Neural crest cell (in vitro differentiated cells): ENCODE measurements around the gene ST7L. TPM values are rescaled to one million over a fixed set of nuclear protein-coding genes. Genes with fewer than 3 reads are reported as not detected.

Experiments used
- DNase-seq: peaks from one replicate; pipeline ENCODE4 v3.0.0; 2021; ENCODE audit warnings: low read depth, mixed read lengths, low spot score
- H3K27ac Mint-ChIP-seq: one replicate; pipeline ENCODE4 v1.8.0; 2021; ENCODE audit warnings: mild to moderate bottlenecking, mixed read lengths; ENCODE audit not compliant: unreplicated experiment
- H3K27me3 Mint-ChIP-seq: 2 replicates; pipeline ENCODE4 v1.8.0; 2021; ENCODE audit warnings: low read depth, mild to moderate bottlenecking, mixed read lengths
- H3K36me3 Mint-ChIP-seq: 2 replicates; pipeline ENCODE4 v1.8.0; 2021; ENCODE audit warnings: low read depth, mild to moderate bottlenecking, mixed read lengths
- H3K4me1 Mint-ChIP-seq: 2 replicates; pipeline ENCODE4 v1.8.0; 2021; ENCODE audit warnings: mixed read lengths
- H3K4me3 Mint-ChIP-seq: one replicate; pipeline ENCODE4 v1.8.0; 2021; ENCODE audit warnings: mild to moderate bottlenecking, mixed read lengths
- H3K9me3 Mint-ChIP-seq: 2 replicates; pipeline ENCODE4 v1.8.0; 2021; ENCODE audit warnings: mixed read lengths
- CTCF ChIP-seq: fragments of 200-600 bp; sonication (generic); conservative IDR thresholded peaks from 2 replicates; pipeline ENCODE4 v1.5.0; 2021; ENCODE audit warnings: antibody characterized with exemption, mild to moderate bottlenecking
- long read RNA-seq: library from polyadenylated mRNA; unstranded; transcript quantifications from one replicate; pipeline ENCODE4 v2.0.0, GENCODE V29; 2020
- total RNA-seq: library from RNA; stranded (reverse); gene quantifications from 2 replicates; pipeline ENCODE4 v1.2.1, GENCODE V29; 2021

ST7L gene
- total RNA-seq = 20.4 and 24.8 TPM in 2 replicates
- long read RNA-seq, full-length matches to known transcripts = 5 of 18 reads
- long read RNA-seq, partial matches to known transcripts = 2 of 18 reads
- long read RNA-seq, other reads (novel, unspliced or antisense) = 11 of 18 reads

- TF ChIP-seq CTCF = no peak
- H3K9me3 Mint-ChIP-seq = no peaks in the 10 kb centered on the region
- H3K27ac Mint-ChIP-seq = peak within 1 kb of the TSS; percentile 99
- peak; percentile 59 for DNase-seq
- no peaks in the 10 kb centered on the region for H3K36me3 Mint-ChIP-seq
- H3K4me1 Mint-ChIP-seq = peaks cover 33% of the 10 kb centered on the region
- no peaks in the 10 kb centered on the region for H3K27me3 Mint-ChIP-seq
- peak within 1 kb of the TSS; percentile 99 for H3K4me3 Mint-ChIP-seq
These were observed at the start of gene ST7L for GRCh38 chr1:112618721-112619517. ST7L (minus strand) TSS chr1:112619141; CDS start chr1:112619113, 28 bp downstream.

GRCh38 chr1:112666946-112667345, 48.0 kb upstream of the ST7L start:
- Mint-ChIP-seq H3K27me3 (no peaks in the 10 kb centered on the region), H3K9me3 (no peaks in the 10 kb centered on the region), H3K36me3 (peaks cover 16% of the 10 kb centered on the region), H3K4me3 (no peak overlapping the region), H3K27ac (no peak overlapping the region), H3K4me1 (no peaks in the 10 kb centered on the region)
- no peak for TF ChIP-seq CTCF
- no peak for DNase-seq

DNA sequence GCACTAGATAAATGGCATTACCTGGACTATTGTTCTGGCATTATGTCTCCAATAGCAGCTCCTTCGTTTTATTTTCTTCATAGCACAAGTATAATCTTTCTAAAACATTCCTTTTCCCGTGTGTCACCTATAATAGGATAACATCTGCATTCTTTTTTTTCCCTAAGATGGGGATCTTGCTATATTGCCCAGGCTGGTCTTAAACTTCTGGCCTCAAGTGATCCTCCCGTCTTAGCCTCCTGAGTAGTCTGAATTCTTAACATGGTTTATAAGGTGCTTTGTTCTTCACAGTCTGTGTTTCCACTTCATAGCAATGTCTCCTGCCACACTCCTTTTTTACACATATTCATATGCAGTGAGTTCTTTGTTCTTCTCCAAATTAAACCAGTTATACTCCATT, 46.9 kb upstream of the ST7L start:
- Mint-ChIP-seq H3K4me1 (no peaks in the 10 kb centered on the region), H3K4me3 (no peak overlapping the region), H3K9me3 (no peaks in the 10 kb centered on the region), H3K27ac (no peak overlapping the region), H3K27me3 (no peaks in the 10 kb centered on the region), H3K36me3 (peaks cover 23% of the 10 kb centered on the region)
- TF ChIP-seq CTCF = no peak
- DNase-seq = no peak

DNA sequence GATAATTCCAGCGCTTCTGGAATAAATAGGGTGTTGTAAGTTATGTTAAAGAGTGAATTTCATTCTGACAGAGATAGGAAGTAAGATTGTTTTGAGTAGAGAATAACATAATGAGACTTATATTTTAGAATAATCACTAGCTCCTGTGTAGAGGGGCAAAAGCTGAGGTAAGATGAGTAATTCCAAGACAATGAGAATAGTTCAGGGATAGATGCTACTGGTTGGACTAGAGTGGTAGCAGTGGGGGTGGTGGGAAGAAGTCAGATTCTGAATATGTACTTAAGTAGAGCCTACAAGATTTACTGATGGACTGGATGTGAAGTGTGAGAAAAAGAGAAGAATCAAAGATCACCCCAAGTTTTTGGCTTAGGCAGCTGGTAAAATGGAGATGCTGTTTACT, 32.3 kb upstream of the ST7L start:
- DNase-seq = no peak
- TF ChIP-seq CTCF = no peak
- Mint-ChIP-seq H3K27ac (no peak overlapping the region), H3K9me3 (no peaks in the 10 kb centered on the region), H3K4me1 (no peaks in the 10 kb centered on the region), H3K27me3 (no peaks in the 10 kb centered on the region), H3K36me3 (peaks cover 19% of the 10 kb centered on the region), H3K4me3 (no peak overlapping the region)

- no peak for DNase-seq
- H3K36me3 Mint-ChIP-seq = peaks cover 26% of the 10 kb centered on the region
- TF ChIP-seq CTCF = no peak
- no peak overlapping the region for H3K4me3 Mint-ChIP-seq
- H3K4me1 Mint-ChIP-seq = peaks cover 4% of the 10 kb centered on the region
- no peaks in the 10 kb centered on the region for H3K27me3 Mint-ChIP-seq
- no peak overlapping the region for H3K27ac Mint-ChIP-seq
- no peaks in the 10 kb centered on the region for H3K9me3 Mint-ChIP-seq
These were observed 27.3 kb upstream of the ST7L start for GRCh38 chr1:112646225-112646624.
